K562 (cell line): Measurements from ENCODE around the gene HOXC11. TPM values are rescaled to one million over a fixed set of nuclear protein-coding genes. Genes with fewer than 3 reads are reported as not detected.
A peak's percentile ranks its signal among the peaks of the same experiment; 100 is the strongest.

Source experiments
- ATF2 ChIP-seq: sonication (generic); formaldehyde crosslinking; IDR thresholded peaks from 2 replicates; pipeline ENCODE4 v1.8.1; 2022; ENCODE audit warnings: missing genetic modification reagents
- CTBP1 ChIP-seq: fragments of 450-650 bp; IDR thresholded peaks from 2 replicates; pipeline ENCODE4 v1.6.1; 2016; ENCODE audit warnings: borderline replicate concordance
- EGR1 ChIP-seq: fragments of 450-650 bp; conservative IDR thresholded peaks from 2 replicates; pipeline ENCODE4 v1.6.1; 2017; ENCODE audit warnings: mild to moderate bottlenecking
- FOS ChIP-seq: IDR thresholded peaks from 3 replicates; pipeline ENCODE4 v1.6.1; 2011; ENCODE audit not compliant: insufficient read length; ENCODE audit errors: extremely low read depth
- HNRNPH1 ChIP-seq: fragments of 200-400 bp; formaldehyde crosslinking; optimal IDR thresholded peaks from 2 replicates; pipeline ENCODE3; 2017; ENCODE audit warnings: low read depth, mild to moderate bottlenecking, low read length, moderate library complexity
- L3MBTL2 ChIP-seq: fragments of 450-650 bp; IDR thresholded peaks from 2 replicates; pipeline ENCODE4 v1.6.1; 2016; ENCODE audit warnings: mild to moderate bottlenecking, moderate library complexity
- MAX ChIP-seq: sonication (generic); formaldehyde crosslinking; IDR thresholded peaks from 2 replicates; pipeline ENCODE4 v1.9.0; 2022; ENCODE audit warnings: mild to moderate bottlenecking, missing genetic modification reagents
- MITF ChIP-seq: IDR thresholded peaks from 2 replicates; pipeline ENCODE4 v1.6.1; 2014; ENCODE audit warnings: antibody characterized with exemption
- MYNN ChIP-seq, 2 experiments: sonication (generic); formaldehyde crosslinking in 1 of 2; IDR thresholded peaks; 2 replicates each; pipeline versions ENCODE4 v1.5.0 to v1.6.1; 2016 to 2020; ENCODE audit warnings: antibody characterized with exemption in 1 of 2, missing genetic modification reagents in 1 of 2
- PBX2 ChIP-seq, 2 experiments: IDR thresholded peaks in 1 of 2; conservative IDR thresholded peaks in 1 of 2; 2 replicates each; pipeline ENCODE4 v1.6.1; 2016; ENCODE audit warnings: low read depth in 2 of 2, mild to moderate bottlenecking in 1 of 2, missing compliant biosample characterization in 1 of 2, missing genetic modification characterization in 1 of 2, moderate library complexity in 1 of 2
- RBM17 ChIP-seq: fragments of 200-400 bp; formaldehyde crosslinking; IDR thresholded peaks from 2 replicates; pipeline ENCODE4 v1.6.1; 2017; ENCODE audit warnings: low read depth, mild to moderate bottlenecking, low read length, borderline replicate concordance
- TFE3 ChIP-seq: fragments of 450-650 bp; formaldehyde crosslinking; IDR thresholded peaks from 2 replicates; pipeline ENCODE4 v1.4.0; 2020; ENCODE audit warnings: mild to moderate bottlenecking, mixed read lengths
- ZZZ3 ChIP-seq: fragments of 450-650 bp; IDR thresholded peaks from 2 replicates; pipeline ENCODE4 v1.6.1; 2016; ENCODE audit warnings: antibody characterized with exemption, mild to moderate bottlenecking, moderate library complexity
- polyA plus RNA-seq, 8 experiments: library from polyadenylated mRNA; depleted of rRNA in 4 of 8; stranded (reverse) in 5 of 8; unstranded in 3 of 8; fragments of >200 nt; fragmentation: Nextera tagmentation in 2 of 8; fragmentation: Illumina TruSeq in 1 of 8; extraction: Ambion mirVana in 2 of 8; extraction: Trizol in 1 of 8; gene quantifications; 2 replicates each; pipeline versions ENCODE4 v1.2.1 to v1.2.3, GENCODE V29; 2011 to 2014; ENCODE audit warnings: inconsistent platforms in 1 of 8, missing spikeins in 1 of 8
- total RNA-seq, 7 experiments: library from RNA; depleted of rRNA in 6 of 7; stranded (reverse); fragments of >200 nt in 6 of 7; fragmentation: Illumina TruSeq in 2 of 7; extraction: Trizol in 2 of 7; gene quantifications; 2 replicates each; pipeline versions ENCODE4 v1.2.1 to v1.2.3, GENCODE V29; 2011 to 2021; ENCODE audit warnings: low replicate concordance in 1 of 7

HOXC11 gene
- total and polyA plus RNA-seq, 9 of the 15 experiments (the other 6 are each of a cell fraction or from before 2014, with no cell fraction given): not detected

- TF ChIP-seq PBX2 (CRISPR knock-in tag; IDR thresholded peaks at IDR 0.05; ENCODE audit: low read depth) (no peak), PBX2 (tag; conservative IDR thresholded peaks at IDR 0.05; ENCODE audit: low read depth) (peak; percentile 46; the same call in 1 of the 2 replicates), HNRNPH1 (no peak), FOS (peak; percentile 79), MITF (peak; percentile 67; the same call in 1 of the 2 replicates), MYNN (IDR thresholded peaks at IDR 0.05) (no peak), MYNN (CRISPR knock-in tag; IDR thresholded peaks at IDR 0.05) (no peak), TFE3 (CRISPR knock-in tag) (peak; percentile 96), L3MBTL2 (peak; percentile 86), CTBP1 (peak; percentile 30; the same call in 1 of the 2 replicates), EGR1 (peak; percentile 61), RBM17 (no peak), ZZZ3 (no peak), ATF2 (no peak), MAX (peak; percentile 90)
These were observed 34.4 kb upstream of the HOXC11 start, which contains the start of gene HOXC13 (continued) for GRCh38 chr12:53938326-53939140.
